Esophagus squamous epithelium (tissue), 4 donors: ENCODE results near the gene C16orf86.

Source experiments
- POLR2A ChIP-seq, 4 donors: fragments of 450-650 bp; IDR thresholded peaks; one replicate each; pipeline ENCODE4 v1.6.1; 2017; ENCODE audit warnings: antibody characterized with exemption in 4 of 4, mild to moderate bottlenecking in 4 of 4, moderate library complexity in 3 of 4
- TF ChIP-seq, protein P1 (sequence below), 6 experiments: fragments of 450-650 bp in 4 of 6; fragments of 200-600 bp in 2 of 6; sonication (generic) in 2 of 6; IDR thresholded peaks; one replicate each; pipeline ENCODE4 v1.5.1; 2016 to 2019; ENCODE audit warnings: antibody characterized with exemption in 6 of 6, mild to moderate bottlenecking in 4 of 6, moderate library complexity in 4 of 6

DNA sequence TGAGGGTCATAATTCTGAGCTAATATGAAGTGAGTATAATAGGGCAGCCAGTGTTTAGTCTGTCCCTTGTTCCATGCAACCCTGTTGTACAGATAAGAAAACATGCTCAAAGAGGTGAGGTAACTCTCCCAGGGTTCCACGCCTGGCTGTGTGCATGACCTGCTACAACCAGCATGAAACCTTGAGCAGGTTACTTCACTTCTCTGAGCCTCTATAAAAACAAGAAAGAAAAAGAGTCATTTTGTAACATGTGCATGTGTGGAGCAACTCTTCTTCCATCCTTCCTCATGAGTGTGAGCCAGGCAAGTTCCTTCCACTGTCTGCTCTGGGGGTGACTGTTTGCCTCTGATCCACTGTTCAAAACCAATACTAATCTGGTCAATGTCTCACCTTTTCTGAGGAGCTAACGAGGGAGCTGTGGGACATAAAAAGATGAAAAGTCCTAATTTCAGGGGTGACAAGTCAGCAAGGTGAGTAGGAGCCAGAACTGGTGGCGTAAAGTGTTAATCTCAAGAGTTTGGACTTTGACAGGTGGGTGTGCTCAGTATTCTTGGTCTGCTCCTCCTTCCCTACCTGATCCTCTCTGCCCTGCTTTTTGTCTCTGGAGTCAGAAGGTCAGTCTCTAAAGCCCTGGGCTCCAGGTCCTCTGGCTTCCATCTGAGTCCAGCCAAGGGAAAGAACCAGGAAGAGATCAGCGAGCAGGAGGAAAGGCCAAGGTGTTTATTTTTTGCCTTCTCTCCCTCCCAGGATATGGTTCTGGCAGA, 31.0 kb downstream of the C16orf86 start:
- TF ChIP-seq, protein P1, sequence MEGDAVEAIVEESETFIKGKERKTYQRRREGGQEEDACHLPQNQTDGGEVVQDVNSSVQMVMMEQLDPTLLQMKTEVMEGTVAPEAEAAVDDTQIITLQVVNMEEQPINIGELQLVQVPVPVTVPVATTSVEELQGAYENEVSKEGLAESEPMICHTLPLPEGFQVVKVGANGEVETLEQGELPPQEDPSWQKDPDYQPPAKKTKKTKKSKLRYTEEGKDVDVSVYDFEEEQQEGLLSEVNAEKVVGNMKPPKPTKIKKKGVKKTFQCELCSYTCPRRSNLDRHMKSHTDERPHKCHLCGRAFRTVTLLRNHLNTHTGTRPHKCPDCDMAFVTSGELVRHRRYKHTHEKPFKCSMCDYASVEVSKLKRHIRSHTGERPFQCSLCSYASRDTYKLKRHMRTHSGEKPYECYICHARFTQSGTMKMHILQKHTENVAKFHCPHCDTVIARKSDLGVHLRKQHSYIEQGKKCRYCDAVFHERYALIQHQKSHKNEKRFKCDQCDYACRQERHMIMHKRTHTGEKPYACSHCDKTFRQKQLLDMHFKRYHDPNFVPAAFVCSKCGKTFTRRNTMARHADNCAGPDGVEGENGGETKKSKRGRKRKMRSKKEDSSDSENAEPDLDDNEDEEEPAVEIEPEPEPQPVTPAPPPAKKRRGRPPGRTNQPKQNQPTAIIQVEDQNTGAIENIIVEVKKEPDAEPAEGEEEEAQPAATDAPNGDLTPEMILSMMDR (IDR thresholded peaks at IDR 0.05): no peak
- no peak for TF ChIP-seq POLR2A (IDR thresholded peaks at IDR 0.05)
